Osteoblast (primary cell): ENCODE results near the gene NUPR1. TPM values are rescaled to one million over a fixed set of nuclear protein-coding genes. Genes with fewer than 3 reads are reported as not detected.
"Not testable (repeated sequence)": the region's sequence is repeated elsewhere in the genome, so short reads cannot be mapped to it uniquely, and the experiment has no call there.

Source experiments
- DNase-seq: peaks from one replicate; pipeline ENCODE4 v3.0.0; 2011; ENCODE audit warnings: low spot score, mixed read lengths; ENCODE audit not compliant: insufficient read length; ENCODE audit errors: missing footprints
- H2AFZ ChIP-seq: 2 replicates; pipeline ENCODE4 v1.6.0; 2011; ENCODE audit warnings: mild to moderate bottlenecking, low read length
- H3K27ac ChIP-seq: 2 replicates; pipeline ENCODE4 v1.5.1; 2011; ENCODE audit warnings: mild to moderate bottlenecking, low read depth, low read length, moderate library complexity
- H3K27me3 ChIP-seq: 2 replicates; pipeline ENCODE4 v1.6.0; 2012; ENCODE audit warnings: mild to moderate bottlenecking, control low read depth, inconsistent platforms, low read length, moderate library complexity; ENCODE audit not compliant: insufficient read depth
- H3K36me3 ChIP-seq: 2 replicates; pipeline ENCODE4 v1.5.1; 2011; ENCODE audit warnings: mild to moderate bottlenecking, low read length, control low read depth, moderate library complexity; ENCODE audit not compliant: insufficient read depth
- H3K4me1 ChIP-seq: 2 replicates; pipeline ENCODE4 v1.5.1; 2011; ENCODE audit warnings: mild to moderate bottlenecking, low read length, control low read depth, moderate library complexity; ENCODE audit not compliant: insufficient read depth
- H3K4me2 ChIP-seq: 2 replicates; pipeline ENCODE4 v1.6.0; 2011; ENCODE audit warnings: mild to moderate bottlenecking, low read length; ENCODE audit not compliant: insufficient read depth
- H3K4me3 ChIP-seq: fragments of 200-600 bp; sonication (generic); 3 replicates; pipeline ENCODE4 v1.5.1; 2012; ENCODE audit warnings: mild to moderate bottlenecking, low read length, inconsistent platforms; ENCODE audit not compliant: insufficient read depth
- H3K79me2 ChIP-seq: 2 replicates; pipeline ENCODE4 v1.6.0; 2012; ENCODE audit warnings: mild to moderate bottlenecking, low read length, control low read depth, inconsistent platforms; ENCODE audit not compliant: insufficient read depth
- H3K9me3 ChIP-seq: 2 replicates; pipeline ENCODE4 v1.5.1; 2011; ENCODE audit warnings: low read depth, low read length, control low read depth
- H4K20me1 ChIP-seq: 2 replicates; pipeline ENCODE4 v1.6.0; 2012; ENCODE audit warnings: mild to moderate bottlenecking, low read length, control low read depth; ENCODE audit not compliant: insufficient read depth
- total RNA-seq: library from RNA; depleted of rRNA; stranded (reverse); fragments of >200 nt; gene quantifications from 2 replicates; pipeline ENCODE4 v1.2.3, GENCODE V29; 2012
- TF ChIP-seq, protein P1 (sequence below): IDR thresholded peaks from 2 replicates; pipeline ENCODE4 v1.5.1; 2011; ENCODE audit warnings: mild to moderate bottlenecking, low read depth, low read length, moderate library complexity; ENCODE audit errors: extremely low read depth

The NUPR1 gene
- total RNA-seq, 1 donor: 27.9 TPM

DNA sequence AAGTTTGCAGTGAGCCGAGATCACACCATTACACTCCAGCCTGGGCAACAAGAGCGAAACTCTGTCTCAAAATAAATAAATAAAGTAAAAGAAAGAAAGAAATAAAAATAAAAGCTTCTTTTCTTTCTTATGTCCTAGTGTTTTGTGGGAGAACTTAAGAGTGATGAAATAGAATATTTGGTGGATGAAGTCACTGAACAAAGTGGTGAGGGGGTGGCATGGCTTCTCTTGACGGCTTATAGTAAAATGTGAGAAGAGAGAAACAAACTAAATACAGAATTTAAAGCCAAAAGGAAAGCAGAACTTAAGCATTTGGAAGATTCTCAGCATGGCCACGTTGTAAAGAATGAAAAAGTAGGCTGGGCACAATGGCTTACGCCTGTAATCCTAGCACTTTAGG, 30.2 kb upstream of the NUPR1 start:
- Histone ChIP-seq H4K20me1 (no peaks in the 10 kb centered on the region), H2AFZ (no peak overlapping the region), H3K4me1 (peaks cover 5% of the 10 kb centered on the region), H3K27ac (no peak overlapping the region), H3K27me3 (no peaks in the 10 kb centered on the region), H3K9me3 (peaks cover 4% of the 10 kb centered on the region), H3K4me3 (no peak overlapping the region), H3K36me3 (no peaks in the 10 kb centered on the region), H3K79me2 (peaks cover 6% of the 10 kb centered on the region), H3K4me2 (peak overlapping the region; percentile 34)
- TF ChIP-seq, protein P1, sequence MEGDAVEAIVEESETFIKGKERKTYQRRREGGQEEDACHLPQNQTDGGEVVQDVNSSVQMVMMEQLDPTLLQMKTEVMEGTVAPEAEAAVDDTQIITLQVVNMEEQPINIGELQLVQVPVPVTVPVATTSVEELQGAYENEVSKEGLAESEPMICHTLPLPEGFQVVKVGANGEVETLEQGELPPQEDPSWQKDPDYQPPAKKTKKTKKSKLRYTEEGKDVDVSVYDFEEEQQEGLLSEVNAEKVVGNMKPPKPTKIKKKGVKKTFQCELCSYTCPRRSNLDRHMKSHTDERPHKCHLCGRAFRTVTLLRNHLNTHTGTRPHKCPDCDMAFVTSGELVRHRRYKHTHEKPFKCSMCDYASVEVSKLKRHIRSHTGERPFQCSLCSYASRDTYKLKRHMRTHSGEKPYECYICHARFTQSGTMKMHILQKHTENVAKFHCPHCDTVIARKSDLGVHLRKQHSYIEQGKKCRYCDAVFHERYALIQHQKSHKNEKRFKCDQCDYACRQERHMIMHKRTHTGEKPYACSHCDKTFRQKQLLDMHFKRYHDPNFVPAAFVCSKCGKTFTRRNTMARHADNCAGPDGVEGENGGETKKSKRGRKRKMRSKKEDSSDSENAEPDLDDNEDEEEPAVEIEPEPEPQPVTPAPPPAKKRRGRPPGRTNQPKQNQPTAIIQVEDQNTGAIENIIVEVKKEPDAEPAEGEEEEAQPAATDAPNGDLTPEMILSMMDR: no peak
- DNase-seq: no peak

DNA sequence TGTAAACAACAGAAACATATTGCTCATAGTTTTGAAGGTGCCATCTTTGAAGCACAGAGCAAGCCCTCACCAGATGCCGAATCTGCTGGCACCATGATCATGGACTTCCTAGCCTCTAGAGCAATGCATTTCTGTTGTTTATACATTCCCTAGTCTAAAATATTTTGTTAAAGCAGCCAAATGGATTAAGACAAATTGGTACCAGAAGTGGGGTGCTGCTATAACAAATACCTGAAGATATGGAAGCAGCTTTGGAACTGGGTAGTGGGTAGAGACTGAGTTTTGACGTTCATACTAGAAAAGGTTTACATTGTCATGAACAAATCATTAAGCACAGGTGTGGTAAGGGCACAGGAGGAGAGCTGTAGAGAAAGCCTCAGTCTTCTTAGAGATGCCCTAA, 28.5 kb upstream of the NUPR1 start:
- Histone ChIP-seq H2AFZ (no peak overlapping the region), H3K27ac (no peak overlapping the region), H3K9me3 (peaks cover 4% of the 10 kb centered on the region), H3K27me3 (no peaks in the 10 kb centered on the region), H3K79me2 (peaks cover 9% of the 10 kb centered on the region), H3K4me3 (no peak overlapping the region), H3K36me3 (no peaks in the 10 kb centered on the region), H4K20me1 (no peaks in the 10 kb centered on the region), H3K4me2 (no peak overlapping the region), H3K4me1 (peaks cover 5% of the 10 kb centered on the region)
- TF ChIP-seq, protein P1: no peak
- DNase-seq: no peak

DNA sequence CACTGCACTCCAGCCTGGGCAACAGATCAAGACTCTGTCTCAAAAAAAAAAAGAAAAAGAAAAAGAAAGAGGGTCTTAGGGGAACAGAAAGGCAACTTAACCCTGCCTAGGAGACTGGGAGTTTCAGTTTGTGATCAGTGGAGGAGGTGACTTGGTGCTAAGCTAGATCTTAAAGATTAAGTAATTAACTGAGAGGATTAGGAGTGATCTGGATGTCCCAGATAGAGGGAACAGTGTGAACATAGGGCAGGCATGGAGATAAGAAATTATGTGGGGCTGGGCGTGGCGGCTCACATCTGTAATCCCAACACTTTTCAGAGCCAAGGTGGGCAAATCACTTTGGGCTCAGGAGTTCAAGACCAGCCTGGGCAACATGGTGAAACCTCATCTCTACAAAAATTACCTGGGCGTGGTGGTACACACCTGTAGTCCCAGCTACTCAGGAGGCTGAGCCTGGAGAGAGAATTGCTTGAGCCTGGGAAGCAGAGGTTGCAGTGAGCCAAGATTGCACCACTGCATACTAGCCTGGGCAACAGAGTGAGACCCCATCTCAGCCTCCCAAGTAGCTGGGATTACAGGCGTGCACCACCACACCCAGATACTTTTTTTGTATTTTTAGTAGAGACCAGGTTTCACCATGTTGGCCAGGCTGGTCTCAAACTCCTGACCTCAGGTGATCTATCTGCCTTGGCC, 27.6 kb upstream of the NUPR1 start:
- H3K9me3 ChIP-seq, H3K4me1 ChIP-seq, H3K4me2 ChIP-seq, H3K4me3 ChIP-seq, H2AFZ ChIP-seq, H4K20me1 ChIP-seq, DNase-seq, H3K36me3 ChIP-seq, H3K79me2 ChIP-seq, H3K27me3 ChIP-seq, H3K27ac ChIP-seq: not testable (repeated sequence)

GRCh38 chr16:28563218-28563617, 24.4 kb upstream of the NUPR1 start:
- Histone ChIP-seq H3K27ac (no peak overlapping the region), H3K4me2 (no peak overlapping the region), H3K36me3 (peaks cover 8% of the 10 kb centered on the region), H3K4me3 (no peak overlapping the region), H4K20me1 (no peaks in the 10 kb centered on the region), H3K9me3 (peaks cover 4% of the 10 kb centered on the region), H2AFZ (no peak overlapping the region), H3K27me3 (no peaks in the 10 kb centered on the region), H3K4me1 (no peaks in the 10 kb centered on the region), H3K79me2 (peaks cover 6% of the 10 kb centered on the region)
- DNase-seq: no peak
- TF ChIP-seq, protein P1: no peak
